ENCODE results near the gene TMEM8B.

TMEM8B gene, protein sequence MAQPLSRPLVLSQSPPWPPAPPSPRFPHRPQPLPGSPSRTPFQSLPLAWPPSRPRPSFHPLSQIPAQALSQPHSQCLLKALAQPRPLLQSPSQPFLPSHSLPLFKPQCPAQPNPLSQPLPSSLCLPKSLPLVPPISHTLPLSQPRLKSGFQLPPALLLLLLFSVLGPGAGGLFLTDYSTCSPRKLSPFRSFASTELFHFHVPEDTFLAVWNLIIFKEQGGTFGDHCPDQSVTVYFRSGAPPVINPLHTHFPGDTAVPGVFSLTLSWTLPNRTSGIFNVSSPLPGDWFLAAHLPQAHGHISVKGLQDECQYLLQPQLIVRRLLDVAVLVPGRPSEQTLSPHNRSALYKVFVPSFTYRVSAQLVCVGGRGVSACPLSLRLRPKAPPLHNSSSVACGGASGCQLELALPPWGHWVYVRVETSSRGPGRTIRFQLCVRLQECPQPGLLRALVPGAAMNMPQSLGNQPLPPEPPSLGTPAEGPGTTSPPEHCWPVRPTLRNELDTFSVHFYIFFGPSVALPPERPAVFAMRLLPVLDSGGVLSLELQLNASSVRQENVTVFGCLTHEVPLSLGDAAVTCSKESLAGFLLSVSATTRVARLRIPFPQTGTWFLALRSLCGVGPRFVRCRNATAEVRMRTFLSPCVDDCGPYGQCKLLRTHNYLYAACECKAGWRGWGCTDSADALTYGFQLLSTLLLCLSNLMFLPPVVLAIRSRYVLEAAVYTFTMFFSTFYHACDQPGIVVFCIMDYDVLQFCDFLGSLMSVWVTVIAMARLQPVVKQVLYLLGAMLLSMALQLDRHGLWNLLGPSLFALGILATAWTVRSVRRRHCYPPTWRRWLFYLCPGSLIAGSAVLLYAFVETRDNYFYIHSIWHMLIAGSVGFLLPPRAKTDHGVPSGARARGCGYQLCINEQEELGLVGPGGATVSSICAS

DNA sequence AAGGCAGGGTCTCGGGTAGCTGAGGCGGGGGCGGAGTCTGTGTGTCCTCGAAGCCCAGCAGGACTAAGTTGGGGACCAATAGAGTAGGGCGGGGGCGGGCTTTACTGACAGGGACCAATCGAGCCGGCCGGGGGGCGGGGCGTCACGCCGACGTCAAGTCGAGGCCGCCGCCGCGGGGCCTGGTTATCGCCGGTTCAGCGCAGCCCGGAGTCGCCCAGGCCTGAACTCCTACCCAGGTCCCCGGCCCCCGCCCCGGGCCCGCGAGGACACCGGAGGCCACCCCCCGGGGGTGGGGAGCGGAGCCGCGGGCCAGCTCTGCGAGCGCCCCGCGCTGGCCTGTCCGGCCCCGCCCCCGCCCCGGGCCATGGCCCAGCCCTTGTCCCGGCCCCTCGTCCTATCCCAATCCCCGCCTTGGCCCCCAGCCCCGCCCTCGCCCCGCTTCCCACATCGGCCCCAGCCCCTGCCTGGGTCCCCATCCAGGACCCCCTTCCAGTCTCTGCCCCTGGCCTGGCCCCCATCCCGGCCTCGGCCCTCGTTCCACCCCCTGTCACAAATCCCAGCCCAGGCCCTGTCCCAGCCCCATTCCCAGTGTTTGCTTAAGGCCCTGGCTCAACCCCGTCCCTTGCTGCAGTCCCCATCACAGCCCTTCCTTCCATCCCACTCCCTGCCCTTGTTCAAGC, at the start of gene TMEM8B:
Gene TMEM8B (plus strand): TSS at position 145 of the 680 bp plus-strand sequence. CDS start 220 bp downstream, at position 365.
- Histone ChIP-seq H3K36me3 (ENCODE audit: control insufficient read depth, insufficient read depth, low read length) (no peaks in the 10 kb centered on the region), H3K27me3 (ENCODE audit: control insufficient read depth, insufficient read depth, low read length) (no peaks in the 10 kb centered on the region), H3K9ac (peak within 1 kb of the TSS; percentile 67), H3K9me3 (ENCODE audit: control insufficient read depth, low read length) (no peaks in the 10 kb centered on the region), H3K79me2 (peaks cover 3% of the 10 kb centered on the region), H2AFZ (peak within 1 kb of the TSS; percentile 83), H3K4me1 (peaks cover 8% of the 10 kb centered on the region), H3K27ac (peak within 1 kb of the TSS; percentile 64), H3K4me2 (ENCODE audit: low read length) (peak within 1 kb of the TSS; percentile 100), H3K4me3 (ENCODE audit: low read depth, low read length) (peak within 1 kb of the TSS; percentile 77)
- TF ChIP-seq, protein P1, sequence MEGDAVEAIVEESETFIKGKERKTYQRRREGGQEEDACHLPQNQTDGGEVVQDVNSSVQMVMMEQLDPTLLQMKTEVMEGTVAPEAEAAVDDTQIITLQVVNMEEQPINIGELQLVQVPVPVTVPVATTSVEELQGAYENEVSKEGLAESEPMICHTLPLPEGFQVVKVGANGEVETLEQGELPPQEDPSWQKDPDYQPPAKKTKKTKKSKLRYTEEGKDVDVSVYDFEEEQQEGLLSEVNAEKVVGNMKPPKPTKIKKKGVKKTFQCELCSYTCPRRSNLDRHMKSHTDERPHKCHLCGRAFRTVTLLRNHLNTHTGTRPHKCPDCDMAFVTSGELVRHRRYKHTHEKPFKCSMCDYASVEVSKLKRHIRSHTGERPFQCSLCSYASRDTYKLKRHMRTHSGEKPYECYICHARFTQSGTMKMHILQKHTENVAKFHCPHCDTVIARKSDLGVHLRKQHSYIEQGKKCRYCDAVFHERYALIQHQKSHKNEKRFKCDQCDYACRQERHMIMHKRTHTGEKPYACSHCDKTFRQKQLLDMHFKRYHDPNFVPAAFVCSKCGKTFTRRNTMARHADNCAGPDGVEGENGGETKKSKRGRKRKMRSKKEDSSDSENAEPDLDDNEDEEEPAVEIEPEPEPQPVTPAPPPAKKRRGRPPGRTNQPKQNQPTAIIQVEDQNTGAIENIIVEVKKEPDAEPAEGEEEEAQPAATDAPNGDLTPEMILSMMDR (IDR thresholded peaks at IDR 0.05): no peak

DNA sequence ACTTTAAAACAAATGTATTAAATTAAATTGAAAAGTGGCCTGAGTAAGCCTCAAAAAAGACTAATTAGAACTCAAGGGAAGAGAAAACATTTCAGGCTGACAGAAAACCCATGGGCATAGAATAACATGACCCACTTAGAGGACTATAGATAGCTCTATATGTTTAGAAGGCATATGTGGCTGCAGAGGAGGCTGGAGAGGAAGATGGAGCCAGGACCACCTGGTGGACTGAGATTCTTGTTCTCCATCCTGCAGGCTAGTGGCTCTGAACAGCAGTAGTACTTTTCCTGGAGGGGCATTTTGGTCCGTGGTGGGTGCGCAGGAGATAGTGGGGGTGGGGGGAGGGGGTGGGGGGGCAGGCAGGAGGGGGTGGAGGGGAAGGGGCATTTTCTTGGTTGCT, 48.0 kb upstream of the TMEM8B start:
- TF ChIP-seq, protein P1 (IDR thresholded peaks at IDR 0.05): no peak
- no peak overlapping the region for H3K27ac ChIP-seq
- no peaks in the 10 kb centered on the region for H3K9me3 ChIP-seq (ENCODE audit: control insufficient read depth, low read length)
- H3K4me1 ChIP-seq: no peaks in the 10 kb centered on the region
- no peak overlapping the region for H3K4me3 ChIP-seq (ENCODE audit: low read depth, low read length)
- no peaks in the 10 kb centered on the region for H3K79me2 ChIP-seq
- no peak overlapping the region for H2AFZ ChIP-seq
- H3K27me3 ChIP-seq (ENCODE audit: control insufficient read depth, insufficient read depth, low read length): no peaks in the 10 kb centered on the region
- no peaks in the 10 kb centered on the region for H3K36me3 ChIP-seq (ENCODE audit: control insufficient read depth, insufficient read depth, low read length)
- no peak overlapping the region for H3K4me2 ChIP-seq (ENCODE audit: low read length)
- no peak overlapping the region for H3K9ac ChIP-seq

DNA sequence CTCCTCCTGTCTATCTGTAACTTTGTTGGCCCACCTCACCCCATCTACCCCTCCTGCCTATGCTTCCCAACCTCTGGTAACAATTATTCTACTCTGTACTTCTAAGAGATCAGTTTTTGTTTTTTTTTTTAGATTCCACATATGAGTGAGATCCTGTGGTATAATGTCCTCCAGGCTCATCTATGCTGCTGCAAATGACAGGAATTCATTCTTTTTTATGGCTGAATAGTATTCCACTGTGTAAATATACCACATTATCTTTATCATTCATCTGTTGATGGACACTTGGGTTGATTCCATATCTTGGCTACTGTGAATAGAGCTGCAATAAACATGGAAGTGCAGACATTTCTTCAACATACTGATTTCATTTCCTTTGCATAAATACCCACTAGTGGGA, 45.6 kb upstream of the TMEM8B start:
- no peaks in the 10 kb centered on the region for H3K9me3 ChIP-seq (ENCODE audit: control insufficient read depth, low read length)
- no peak overlapping the region for H3K4me3 ChIP-seq (ENCODE audit: low read depth, low read length)
- H2AFZ ChIP-seq: no peak overlapping the region
- no peak overlapping the region for H3K4me2 ChIP-seq (ENCODE audit: low read length)
- H3K27me3 ChIP-seq (ENCODE audit: control insufficient read depth, insufficient read depth, low read length): no peaks in the 10 kb centered on the region
- no peaks in the 10 kb centered on the region for H3K79me2 ChIP-seq
- H3K36me3 ChIP-seq (ENCODE audit: control insufficient read depth, insufficient read depth, low read length): no peaks in the 10 kb centered on the region
- H3K27ac ChIP-seq: no peak overlapping the region
- TF ChIP-seq, protein P1 (IDR thresholded peaks at IDR 0.05): no peak
- H3K4me1 ChIP-seq: no peaks in the 10 kb centered on the region
- H3K9ac ChIP-seq: no peak overlapping the region

DNA sequence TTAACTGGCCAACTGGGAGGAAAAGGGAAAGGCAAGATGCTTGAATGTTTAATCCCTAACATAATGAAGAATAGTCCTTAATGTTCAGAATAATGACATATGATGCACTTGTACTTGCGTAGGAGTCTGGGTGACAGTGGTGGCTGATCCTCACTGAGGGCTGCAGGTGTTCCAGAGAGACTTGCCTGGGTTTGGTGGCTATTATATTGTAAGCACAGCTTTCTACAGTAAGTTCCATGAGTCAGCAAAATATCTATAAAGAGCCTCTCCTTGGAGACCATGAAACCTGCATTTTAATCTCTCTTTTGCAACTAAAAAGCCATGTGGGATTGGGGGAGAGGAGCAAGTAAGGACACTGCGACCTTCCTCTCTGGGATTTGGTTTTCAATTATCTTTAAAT, 39.5 kb upstream of the TMEM8B start:
- Histone ChIP-seq H3K36me3 (ENCODE audit: control insufficient read depth, insufficient read depth, low read length) (no peaks in the 10 kb centered on the region), H2AFZ (no peak overlapping the region), H3K4me1 (no peaks in the 10 kb centered on the region), H3K79me2 (no peaks in the 10 kb centered on the region), H3K9me3 (ENCODE audit: control insufficient read depth, low read length) (no peaks in the 10 kb centered on the region), H3K27ac (no peak overlapping the region), H3K9ac (no peak overlapping the region), H3K27me3 (ENCODE audit: control insufficient read depth, insufficient read depth, low read length) (no peaks in the 10 kb centered on the region), H3K4me3 (ENCODE audit: low read depth, low read length) (no peak overlapping the region), H3K4me2 (ENCODE audit: low read length) (no peak overlapping the region)
- TF ChIP-seq, protein P1 (IDR thresholded peaks at IDR 0.05): no peak

Data from parathyroid adenoma (tissue), 2 donors.